Gastroesophageal sphincter (tissue), 4 donors: ENCODE data around the gene MPP2. TPM values are rescaled to one million over a fixed set of nuclear protein-coding genes. Genes with fewer than 3 reads are reported as not detected.

ENCODE experiments used
- ATAC-seq: fragments of 150-250 bp; one replicate; pipeline ENCODE4 v1.9.1; 2016; ENCODE audit warnings: mild to moderate bottlenecking, moderate library complexity
- H3K27ac ChIP-seq, 4 donors: fragments of 200-600 bp; sonication (generic) in 3 of 4; 1 replicate in 3 of 4; 2 replicates in 1 of 4; pipeline ENCODE4 v1.5.1; 2016 to 2019
- H3K27me3 ChIP-seq: fragments of 200-600 bp; sonication (generic); one replicate; pipeline ENCODE4 v1.5.1; 2019
- H3K36me3 ChIP-seq, 2 donors: fragments of 200-600 bp; sonication (generic); one replicate each; pipeline ENCODE4 v1.5.1; 2019; ENCODE audit warnings: control low read depth in 1 of 2
- H3K4me1 ChIP-seq, 3 donors: fragments of 200-600 bp; sonication (generic); 1 replicate in 2 of 3; 2 replicates in 1 of 3; pipeline ENCODE4 v1.5.1; 2016 to 2019; ENCODE audit warnings: control low read depth in 2 of 3
- H3K4me3 ChIP-seq, 2 donors: fragments of 200-600 bp; sonication (generic); one replicate each; pipeline ENCODE4 v1.5.1; 2019; ENCODE audit warnings: mild to moderate bottlenecking in 1 of 2, moderate library complexity in 1 of 2
- H3K9me3 ChIP-seq, 3 donors: fragments of 200-600 bp; sonication (generic); one replicate each; pipeline ENCODE4 v1.5.1; 2017 to 2019; ENCODE audit warnings: control low read depth in 2 of 3
- CTCF ChIP-seq, 4 experiments: fragments of 200-600 bp in 2 of 4; fragments of 450-650 bp in 2 of 4; sonication (generic) in 1 of 4; IDR thresholded peaks; one replicate each; pipeline ENCODE4 v1.5.1; 2017 to 2019; ENCODE audit warnings: antibody characterized with exemption in 4 of 4, mild to moderate bottlenecking in 2 of 4, moderate library complexity in 2 of 4
- EP300 ChIP-seq: sonication (generic); formaldehyde crosslinking; IDR thresholded peaks from one replicate; pipeline ENCODE4 v1.6.1; 2017; ENCODE audit warnings: antibody characterized with exemption, mild to moderate bottlenecking
- POLR2A ChIP-seq, 2 donors: fragments of 450-650 bp; IDR thresholded peaks; one replicate each; pipeline ENCODE4 v1.6.1; 2017; ENCODE audit warnings: antibody characterized with exemption in 2 of 2, mild to moderate bottlenecking in 2 of 2, moderate library complexity in 1 of 2
- POLR2AphosphoS5 ChIP-seq: sonication (generic); formaldehyde crosslinking; IDR thresholded peaks from one replicate; pipeline ENCODE4 v1.6.1; 2017; ENCODE audit warnings: antibody characterized with exemption
- WGBS, 2 donors: methylation state at CpG; one replicate each; pipeline ENCODE4 v1.1.5; 2018; ENCODE audit warnings: low coverage in 1 of 2; 5-methylcytosine and 5-hydroxymethylcytosine counted together
- total RNA-seq, 4 donors: library from RNA; depleted of rRNA; stranded (reverse); fragments of >200 nt; gene quantifications; one replicate each; pipeline ENCODE4 v1.1.0, GENCODE V29; 2016

The MPP2 gene
- total RNA-seq, 4 donors from 2014 or later: 6.3 to 20.9 (median 15.1) TPM

DNA sequence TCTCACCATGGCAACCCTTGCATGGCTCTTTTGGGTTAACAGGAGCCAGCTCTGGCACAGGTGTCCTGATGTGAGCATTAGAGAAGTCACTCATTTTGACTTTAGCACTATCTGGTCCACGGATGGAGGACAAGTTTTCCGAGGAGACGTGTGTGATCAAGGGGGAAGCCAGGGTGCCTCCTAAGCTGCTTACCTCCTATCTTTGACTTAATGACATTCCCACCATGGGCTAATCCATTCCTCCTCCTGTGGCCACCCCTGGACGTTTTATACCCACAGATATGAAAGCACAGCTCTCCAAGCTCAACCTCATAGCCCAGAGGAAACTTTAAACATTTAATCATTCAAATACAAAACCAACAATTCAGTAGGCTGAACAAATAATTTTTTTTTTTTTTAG, 18.8 kb downstream of the MPP2 start:
- Histone ChIP-seq H3K4me3 (no peak overlapping the region), H3K27me3 (no peaks in the 10 kb centered on the region), H3K4me1 (no peaks in the 10 kb centered on the region), H3K27ac (no peak overlapping the region), H3K9me3 (no peaks in the 10 kb centered on the region), H3K36me3 (peaks cover 0 to 17% of the 10 kb centered on the region in 2 donors)
- WGBS, 2 donors: 47 to 62% methylated on average over 2 to 4 of the region's 4 CpGs
- TF ChIP-seq POLR2A (IDR thresholded peaks at IDR 0.05): no peak
- no peak for TF ChIP-seq POLR2AphosphoS5
- TF ChIP-seq CTCF (IDR thresholded peaks at IDR 0.05): no peak
- TF ChIP-seq EP300: no peak
- ATAC-seq: no peak

- no peak for TF ChIP-seq POLR2AphosphoS5
- TF ChIP-seq EP300: no peak
- TF ChIP-seq CTCF (IDR thresholded peaks at IDR 0.05): no peak
- ATAC-seq: no peak
- H3K27ac ChIP-seq: no peak overlapping the region
- 84 to 100% methylated on average over 1 to 7 of the region's 14 CpGs for WGBS, 2 donors
- peaks cover 0 to 8% (median 3%) of the 10 kb centered on the region in 3 donors for H3K4me1 ChIP-seq
- no peaks in the 10 kb centered on the region for H3K27me3 ChIP-seq
- H3K36me3 ChIP-seq: peaks cover 0 to 53% of the 10 kb centered on the region in 2 donors
- H3K4me3 ChIP-seq: no peak overlapping the region
- H3K9me3 ChIP-seq: no peaks in the 10 kb centered on the region
These were observed 24.4 kb downstream of the MPP2 start for GRCh38 chr17:43882761-43883415.

GRCh38 chr17:43881758-43882505, 25.4 kb downstream of the MPP2 start:
- no peak for TF ChIP-seq CTCF (IDR thresholded peaks at IDR 0.05)
- no peak for TF ChIP-seq POLR2AphosphoS5
- no peak for TF ChIP-seq EP300
- TF ChIP-seq POLR2A (IDR thresholded peaks at IDR 0.05): no peak
- H3K27ac ChIP-seq: no peak overlapping the region
- no peak for ATAC-seq
- H3K9me3 ChIP-seq: no peaks in the 10 kb centered on the region
- H3K36me3 ChIP-seq: peaks cover 0 to 63% of the 10 kb centered on the region in 2 donors
- H3K4me3 ChIP-seq: no peak overlapping the region
- peaks cover 0 to 8% (median 3%) of the 10 kb centered on the region in 3 donors for H3K4me1 ChIP-seq
- no CpG with 5 or more reads among the region's 27 CpGs for WGBS, 2 donors
- no peaks in the 10 kb centered on the region for H3K27me3 ChIP-seq

GRCh38 chr17:43881181-43881580, 26.2 kb downstream of the MPP2 start:
- Histone ChIP-seq H3K36me3 (peaks cover 0 to 70% of the 10 kb centered on the region in 2 donors), H3K27me3 (no peaks in the 10 kb centered on the region), H3K4me3 (no peak overlapping the region), H3K27ac (no peak overlapping the region), H3K9me3 (no peaks in the 10 kb centered on the region), H3K4me1 (peaks cover 0 to 8% (median 3%) of the 10 kb centered on the region in 3 donors)
- TF ChIP-seq CTCF (IDR thresholded peaks at IDR 0.05) (no peak), POLR2A (IDR thresholded peaks at IDR 0.05) (no peak), POLR2AphosphoS5 (no peak), EP300 (no peak)
- WGBS, 2 donors: 93 to 100% methylated on average over 1 to 5 of the region's 12 CpGs
- ATAC-seq: no peak
